Cardiac fibroblast (primary cell): Measurements from ENCODE around the gene EPB41L2.

ENCODE experiments used
- DNase-seq, 2 donors: peaks; one replicate each; pipeline versions ENCODE4 v3.0.0 to v3.0.0-alpha.2; 2010; ENCODE audit warnings: low read depth in 2 of 2
- H3K4me3 ChIP-seq, 2 donors: replicated peaks in 1 of 2; 1 replicate in 1 of 2; 2 replicates in 1 of 2; pipeline ENCODE4 v1.5.1; 2011; ENCODE audit warnings: low read depth in 2 of 2, low read length in 2 of 2, mild to moderate bottlenecking in 2 of 2, moderate library complexity in 1 of 2
- TF ChIP-seq, protein P1 (sequence below): IDR thresholded peaks from one replicate; pipeline ENCODE4 v1.5.1; 2011; ENCODE audit warnings: low read depth, mild to moderate bottlenecking, low read length, inconsistent platforms

Gene EPB41L2

DNA sequence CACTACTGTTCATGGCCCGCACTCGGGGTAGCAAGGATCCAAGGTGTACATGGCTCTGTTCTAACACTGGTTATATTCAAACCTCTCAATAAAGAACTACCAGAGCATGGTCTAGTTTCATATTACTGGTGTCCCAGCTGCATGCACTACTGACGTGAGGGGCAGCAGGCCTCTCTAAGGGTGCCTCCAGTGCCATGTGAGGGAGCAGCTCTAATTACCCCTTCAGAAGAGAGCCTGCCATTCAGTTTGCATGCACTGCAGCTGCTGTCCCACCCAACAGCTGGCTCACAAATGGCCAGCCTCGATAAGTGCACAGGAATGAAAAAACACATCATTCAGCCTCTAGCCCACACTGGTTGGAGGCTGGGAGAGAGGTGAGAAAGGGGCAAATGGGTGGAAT, 150.6 kb downstream of the EPB41L2 start:
- H3K4me3 ChIP-seq = no peak overlapping the region
- TF ChIP-seq, protein P1, sequence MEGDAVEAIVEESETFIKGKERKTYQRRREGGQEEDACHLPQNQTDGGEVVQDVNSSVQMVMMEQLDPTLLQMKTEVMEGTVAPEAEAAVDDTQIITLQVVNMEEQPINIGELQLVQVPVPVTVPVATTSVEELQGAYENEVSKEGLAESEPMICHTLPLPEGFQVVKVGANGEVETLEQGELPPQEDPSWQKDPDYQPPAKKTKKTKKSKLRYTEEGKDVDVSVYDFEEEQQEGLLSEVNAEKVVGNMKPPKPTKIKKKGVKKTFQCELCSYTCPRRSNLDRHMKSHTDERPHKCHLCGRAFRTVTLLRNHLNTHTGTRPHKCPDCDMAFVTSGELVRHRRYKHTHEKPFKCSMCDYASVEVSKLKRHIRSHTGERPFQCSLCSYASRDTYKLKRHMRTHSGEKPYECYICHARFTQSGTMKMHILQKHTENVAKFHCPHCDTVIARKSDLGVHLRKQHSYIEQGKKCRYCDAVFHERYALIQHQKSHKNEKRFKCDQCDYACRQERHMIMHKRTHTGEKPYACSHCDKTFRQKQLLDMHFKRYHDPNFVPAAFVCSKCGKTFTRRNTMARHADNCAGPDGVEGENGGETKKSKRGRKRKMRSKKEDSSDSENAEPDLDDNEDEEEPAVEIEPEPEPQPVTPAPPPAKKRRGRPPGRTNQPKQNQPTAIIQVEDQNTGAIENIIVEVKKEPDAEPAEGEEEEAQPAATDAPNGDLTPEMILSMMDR = no peak
- DNase-seq = no peak

DNA sequence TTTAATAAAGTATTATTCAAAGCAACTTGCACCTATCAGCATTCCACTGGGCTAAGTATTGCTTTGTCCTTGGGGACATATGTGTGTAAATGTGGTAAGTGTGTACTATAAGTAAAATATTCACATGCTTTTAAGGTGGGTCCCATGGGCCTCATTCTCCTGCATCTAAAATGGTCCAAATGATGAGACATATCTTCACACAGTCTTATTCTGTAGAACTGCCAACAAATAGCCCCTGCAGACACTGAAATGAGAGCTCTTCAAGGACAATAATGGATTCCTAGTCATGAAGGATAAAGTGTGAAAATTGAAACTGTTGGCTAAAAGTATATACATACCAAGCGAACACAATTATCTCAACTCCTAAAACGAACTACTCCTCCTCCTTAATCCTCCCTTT, 154.1 kb downstream of the EPB41L2 start:
- DNase-seq = no peak
- TF ChIP-seq, protein P1 = no peak
- H3K4me3 ChIP-seq = no peak overlapping the region

DNA sequence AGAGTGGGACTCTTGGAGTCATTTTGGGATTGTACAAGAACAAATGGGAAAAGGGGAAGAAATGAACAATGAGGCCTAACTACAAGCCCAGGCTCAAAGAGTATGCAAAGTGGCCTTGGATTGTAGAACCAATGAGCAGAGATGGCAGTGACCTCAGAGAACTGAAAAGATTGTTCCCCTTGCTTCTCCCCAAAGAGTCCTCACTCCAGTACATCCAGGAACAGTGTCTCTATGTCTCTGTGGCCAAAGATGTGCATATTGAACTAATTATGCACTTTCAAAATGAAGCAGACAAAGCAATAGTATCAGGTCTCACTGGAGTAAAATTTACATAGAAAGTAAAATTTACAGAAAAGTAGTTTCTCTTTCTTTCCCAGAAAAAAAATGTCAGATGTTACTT, 154.9 kb downstream of the EPB41L2 start:
- TF ChIP-seq, protein P1 = no peak
- DNase-seq = no peak
- H3K4me3 ChIP-seq = no peak overlapping the region

DNA sequence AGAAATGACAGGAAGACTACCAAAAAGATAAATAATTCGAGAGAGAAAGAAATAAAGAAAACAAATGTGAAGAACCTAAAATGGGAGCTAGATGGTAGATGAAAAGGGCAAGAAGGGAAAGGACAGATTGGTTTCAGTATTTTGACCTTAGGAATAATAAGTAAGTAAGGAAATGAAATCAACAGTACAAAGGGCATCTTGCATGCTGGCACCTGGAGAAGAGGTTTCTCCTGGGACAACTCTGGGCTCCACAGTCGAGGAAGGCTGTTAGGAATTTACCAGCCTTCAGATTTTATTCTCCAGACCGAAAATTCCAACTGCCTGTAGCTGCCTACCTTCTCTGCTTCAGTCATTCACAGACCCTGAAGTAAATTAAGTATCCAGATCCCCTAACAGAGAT, 155.4 kb downstream of the EPB41L2 start:
- H3K4me3 ChIP-seq = no peak overlapping the region
- DNase-seq = no peak
- TF ChIP-seq, protein P1 = no peak

DNA sequence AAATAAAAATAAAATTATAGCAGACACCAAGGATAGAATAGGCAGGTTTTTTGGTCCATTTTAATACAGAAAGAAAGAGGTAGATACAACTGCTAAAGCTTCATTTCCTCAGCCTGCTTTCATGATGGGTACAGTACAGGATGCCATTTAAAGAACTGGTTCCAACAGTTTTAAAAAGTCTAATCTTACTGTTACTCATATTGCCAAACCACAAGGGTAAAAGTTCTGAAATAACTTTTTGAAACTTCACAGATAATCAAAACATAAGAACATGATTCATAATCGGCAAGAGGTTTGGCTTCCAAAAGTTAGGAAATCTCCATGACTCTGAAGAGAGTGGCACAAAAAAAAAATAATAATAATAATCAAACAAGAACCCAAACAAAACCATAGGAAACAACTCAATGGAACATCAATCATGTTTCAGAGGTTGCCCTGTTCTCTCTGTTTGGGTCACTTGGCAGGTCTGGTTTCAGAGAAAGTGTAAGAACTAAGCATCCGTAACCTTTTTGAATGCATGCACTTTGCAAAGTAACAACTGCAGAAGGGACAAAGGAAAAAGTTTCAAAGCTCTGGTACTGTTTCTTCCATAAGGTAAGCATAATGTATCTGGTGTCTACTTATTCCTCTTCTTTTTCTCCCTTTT, 156.2 kb downstream of the EPB41L2 start:
- H3K4me3 ChIP-seq = no peak overlapping the region
- peak; percentile 69 to 78 for DNase-seq
- TF ChIP-seq, protein P1 = no peak

DNA sequence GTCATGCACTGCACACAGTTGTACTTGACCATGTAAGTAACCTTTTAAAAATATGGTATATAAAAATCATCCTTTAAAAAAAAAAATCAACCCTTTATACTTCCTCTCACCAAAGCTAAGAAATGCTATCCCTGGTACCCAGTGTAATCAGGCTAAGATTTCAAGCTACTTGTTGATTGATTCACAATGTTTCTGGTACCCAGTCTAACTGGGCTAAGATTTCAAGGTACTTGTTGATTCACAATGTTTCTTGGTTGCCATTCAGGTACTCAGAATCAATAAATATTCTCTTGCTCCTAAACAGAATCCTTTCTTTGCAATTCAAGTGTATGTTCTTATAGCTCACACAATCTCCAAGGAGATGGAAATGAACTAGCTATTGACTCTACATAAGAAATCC, 159.4 kb downstream of the EPB41L2 start:
- TF ChIP-seq, protein P1 = no peak
- no peak overlapping the region for H3K4me3 ChIP-seq
- DNase-seq = no peak

DNA sequence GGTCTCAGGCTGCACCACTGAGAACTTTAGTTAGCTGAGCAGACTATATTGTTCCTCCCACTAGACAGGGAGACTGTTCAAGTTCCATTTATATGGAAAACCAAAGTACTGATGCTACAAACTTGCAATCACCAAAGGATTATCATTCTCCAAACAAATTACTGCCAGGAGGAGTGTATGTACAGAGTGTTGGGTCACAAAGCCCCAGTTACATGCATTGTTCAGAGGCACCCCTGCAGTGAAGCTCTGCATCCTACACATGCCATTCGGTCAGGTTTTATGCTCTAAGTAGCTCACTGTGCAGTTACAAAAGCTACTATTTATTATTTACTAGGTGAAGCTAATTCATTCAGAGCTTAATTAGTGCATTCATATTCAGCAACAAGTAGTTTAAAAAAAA, 160.0 kb downstream of the EPB41L2 start:
- no peak overlapping the region for H3K4me3 ChIP-seq
- TF ChIP-seq, protein P1 = no peak
- DNase-seq = no peak
